ENCODE measurements around the gene ZNF816.
"Not testable (repeated sequence)": the region's sequence is repeated elsewhere in the genome, so short reads cannot be mapped to it uniquely, and the experiment has no call there.

ZNF816 gene

GRCh38 chr19:52963247-52963618 is 552 bp upstream of the ZNF816 start:
- Histone ChIP-seq H3K27ac (peak overlapping the region; percentile 15; the same call in 1 of the 2 replicates), H3K4me2 (peak overlapping the region; percentile 80), H3K36me3 (peaks cover 39% of the 10 kb centered on the region), H3K4me3 (peak overlapping the region; percentile 76), H3K4me1 (peaks cover 17% of the 10 kb centered on the region), H3K9ac (peak overlapping the region; percentile 88), H4K20me1 (no peaks in the 10 kb centered on the region), H3K9me3 (peaks cover 46% of the 10 kb centered on the region), H3K27me3 (no peaks in the 10 kb centered on the region)
- no peak for TF ChIP-seq Cebpa-rat (IDR thresholded peaks at IDR 0.05)

GRCh38 chr19:52961981-52962380 is 700 bp downstream of the ZNF816 start:
- Histone ChIP-seq H3K9me3 (peaks cover 46% of the 10 kb centered on the region), H3K4me3 (peak overlapping the region; percentile 76), H3K36me3 (peaks cover 41% of the 10 kb centered on the region), H3K27me3 (no peaks in the 10 kb centered on the region), H3K4me2 (peak overlapping the region; percentile 85), H3K27ac (peak overlapping the region; percentile 84), H3K9ac (peak overlapping the region; percentile 88), H3K4me1 (peaks cover 17% of the 10 kb centered on the region), H4K20me1 (no peaks in the 10 kb centered on the region)
- no peak for TF ChIP-seq Cebpa-rat (IDR thresholded peaks at IDR 0.05)

- Histone ChIP-seq H3K36me3 (peaks cover 62% of the 10 kb centered on the region), H3K4me3 (0 out of 2 replicates have a peak overlapping the region, but pooled peaks have one; percentile 1), H3K4me2 (no peak overlapping the region), H3K27ac (no peak overlapping the region), H3K9ac (no peak overlapping the region), H4K20me1 (no peaks in the 10 kb centered on the region), H3K27me3 (no peaks in the 10 kb centered on the region), H3K4me1 (peaks cover 17% of the 10 kb centered on the region), H3K9me3 (peaks cover 66% of the 10 kb centered on the region)
- TF ChIP-seq Cebpa-rat (IDR thresholded peaks at IDR 0.05) = no peak
These were observed 2.9 kb downstream of the ZNF816 start for GRCh38 chr19:52959613-52960295.

- H3K27ac ChIP-seq = no peak overlapping the region
- no peak for TF ChIP-seq Cebpa-rat (IDR thresholded peaks at IDR 0.05)
- H3K4me1 ChIP-seq = peaks cover 9% of the 10 kb centered on the region
- no peak overlapping the region for H3K4me3 ChIP-seq
- H3K9ac ChIP-seq = no peak overlapping the region
- peaks cover 84% of the 10 kb centered on the region for H3K9me3 ChIP-seq
- no peaks in the 10 kb centered on the region for H3K27me3 ChIP-seq
- H3K4me2 ChIP-seq = no peak overlapping the region
- peaks cover 81% of the 10 kb centered on the region for H3K36me3 ChIP-seq
- no peaks in the 10 kb centered on the region for H4K20me1 ChIP-seq
These were observed 5.1 kb downstream of the ZNF816 start for GRCh38 chr19:52957591-52957990.

GRCh38 chr19:52956917-52957316 is 5.8 kb downstream of the ZNF816 start:
- no peaks in the 10 kb centered on the region for H3K27me3 ChIP-seq
- H3K36me3 ChIP-seq = peaks cover 88% of the 10 kb centered on the region
- no peak overlapping the region for H3K4me3 ChIP-seq
- no peak overlapping the region for H3K9ac ChIP-seq
- H3K4me2 ChIP-seq = no peak overlapping the region
- no peak for TF ChIP-seq Cebpa-rat (IDR thresholded peaks at IDR 0.05)
- H3K9me3 ChIP-seq = peaks cover 91% of the 10 kb centered on the region
- H3K4me1 ChIP-seq = peaks cover 9% of the 10 kb centered on the region
- H4K20me1 ChIP-seq = no peaks in the 10 kb centered on the region
- no peak overlapping the region for H3K27ac ChIP-seq

GRCh38 chr19:52949422-52949821 is 13.3 kb downstream of the ZNF816 start:
- H3K36me3 ChIP-seq = peaks cover 76% of the 10 kb centered on the region
- TF ChIP-seq Cebpa-rat (IDR thresholded peaks at IDR 0.05) = no peak

GRCh38 chr19:52948025-52948770 is 14.5 kb downstream of the ZNF816 start:
- TF ChIP-seq Cebpa-rat (IDR thresholded peaks at IDR 0.05) = no peak
- H3K4me3 ChIP-seq = peak overlapping the region; percentile 26; the same call in 1 of the 2 replicates
- H3K9ac ChIP-seq = no peak overlapping the region
- no peaks in the 10 kb centered on the region for H3K27me3 ChIP-seq
- peaks cover 4% of the 10 kb centered on the region for H3K4me1 ChIP-seq
- H4K20me1 ChIP-seq = no peaks in the 10 kb centered on the region
- peaks cover 67% of the 10 kb centered on the region for H3K36me3 ChIP-seq
- no peak overlapping the region for H3K27ac ChIP-seq
- peaks cover 67% of the 10 kb centered on the region for H3K9me3 ChIP-seq
- no peak overlapping the region for H3K4me2 ChIP-seq

More at GRCh38 chr19:52949422-52949821, 13.3 kb downstream of the ZNF816 start:
- no peak overlapping the region; the same call in 1 of the 2 replicates for H3K4me3 ChIP-seq
- H3K9ac ChIP-seq = no peak overlapping the region
- H3K4me1 ChIP-seq = no peaks in the 10 kb centered on the region
- H3K27ac ChIP-seq = no peak overlapping the region
- no peaks in the 10 kb centered on the region for H3K27me3 ChIP-seq
- no peak overlapping the region for H3K4me2 ChIP-seq
- H4K20me1 ChIP-seq = no peaks in the 10 kb centered on the region
- H3K9me3 ChIP-seq = peaks cover 76% of the 10 kb centered on the region

- peaks cover 11% of the 10 kb centered on the region for H3K4me1 ChIP-seq
These were observed 16.1 kb downstream of the ZNF816 start for GRCh38 chr19:52946322-52947310.

GRCh38 chr19:52945652-52946321 is 16.9 kb downstream of the ZNF816 start:
- Histone ChIP-seq H3K36me3 (peaks cover 42% of the 10 kb centered on the region), H3K27ac (no peak overlapping the region), H3K4me3 (no peak overlapping the region), H3K27me3 (no peaks in the 10 kb centered on the region), H3K4me2 (no peak overlapping the region), H3K9ac (no peak overlapping the region), H3K4me1 (peaks cover 19% of the 10 kb centered on the region), H4K20me1 (no peaks in the 10 kb centered on the region), H3K9me3 (peaks cover 43% of the 10 kb centered on the region)
- no peak for TF ChIP-seq Cebpa-rat (IDR thresholded peaks at IDR 0.05)

More at GRCh38 chr19:52946322-52947310, 16.1 kb downstream of the ZNF816 start:
- Histone ChIP-seq H4K20me1 (no peaks in the 10 kb centered on the region), H3K36me3 (peaks cover 51% of the 10 kb centered on the region), H3K4me3 (no peak overlapping the region), H3K4me2 (no peak overlapping the region), H3K9ac (no peak overlapping the region), H3K27me3 (no peaks in the 10 kb centered on the region), H3K9me3 (peaks cover 51% of the 10 kb centered on the region), H3K27ac (no peak overlapping the region)
- TF ChIP-seq Cebpa-rat (IDR thresholded peaks at IDR 0.05) = no peak

GRCh38 chr19:52944703-52945493 is 17.8 kb downstream of the ZNF816 start:
- H3K27me3 ChIP-seq, H3K27ac ChIP-seq, H4K20me1 ChIP-seq, H3K9ac ChIP-seq, H3K4me3 ChIP-seq, H3K4me2 ChIP-seq: not testable (repeated sequence)
- H3K9me3 ChIP-seq = peaks cover 34% of the 10 kb centered on the region
- H3K4me1 ChIP-seq = peaks cover 25% of the 10 kb centered on the region
- H3K36me3 ChIP-seq = peaks cover 34% of the 10 kb centered on the region
